ENCODE results near the gene BAZ2B.

The BAZ2B gene

DNA sequence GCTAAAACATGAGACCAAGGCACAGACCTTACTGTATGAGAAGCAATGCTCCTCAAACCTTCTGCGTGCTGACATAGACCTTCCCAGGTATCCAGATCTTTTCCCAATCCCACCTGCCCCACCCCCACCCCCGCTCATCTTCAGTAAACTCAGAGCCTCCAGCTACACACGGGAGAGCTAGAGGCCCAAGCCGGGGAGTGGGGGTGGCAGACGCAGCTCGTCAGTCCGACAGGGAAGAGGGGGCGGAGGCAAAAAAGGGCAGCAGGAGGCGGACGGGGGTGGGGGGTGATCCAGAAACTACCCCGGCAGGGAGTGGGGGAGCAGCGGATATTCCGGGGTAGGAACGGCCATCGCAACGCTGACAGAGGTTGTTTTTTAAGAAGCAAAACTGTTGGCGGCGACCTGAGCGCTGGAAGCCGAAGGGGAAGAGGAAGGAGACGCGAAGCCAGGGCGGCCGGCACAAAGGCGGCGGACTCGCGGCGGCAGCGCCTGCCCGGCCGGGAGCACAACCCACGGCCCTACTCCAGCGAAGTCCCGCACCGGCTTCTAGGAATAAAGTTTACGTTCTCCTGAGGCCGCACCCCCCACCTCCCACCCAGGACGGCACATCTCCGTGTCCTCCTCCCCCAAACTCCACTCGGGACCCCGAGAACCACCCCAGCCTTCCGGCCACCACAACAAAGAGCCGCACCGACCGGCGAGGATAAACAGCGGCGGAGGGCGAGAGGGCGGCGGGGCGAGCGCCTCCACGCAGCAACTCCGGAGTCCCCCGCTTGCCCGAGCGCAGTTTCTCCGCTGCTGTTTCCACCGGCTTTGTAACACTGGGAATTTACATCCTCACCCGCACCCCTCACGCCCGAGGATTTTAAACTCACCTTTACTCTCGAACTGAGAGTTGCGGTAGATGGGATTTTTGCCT is 722 bp downstream of the BAZ2B start:
- peak; percentile 30 to 61 for DNase-seq

DNA sequence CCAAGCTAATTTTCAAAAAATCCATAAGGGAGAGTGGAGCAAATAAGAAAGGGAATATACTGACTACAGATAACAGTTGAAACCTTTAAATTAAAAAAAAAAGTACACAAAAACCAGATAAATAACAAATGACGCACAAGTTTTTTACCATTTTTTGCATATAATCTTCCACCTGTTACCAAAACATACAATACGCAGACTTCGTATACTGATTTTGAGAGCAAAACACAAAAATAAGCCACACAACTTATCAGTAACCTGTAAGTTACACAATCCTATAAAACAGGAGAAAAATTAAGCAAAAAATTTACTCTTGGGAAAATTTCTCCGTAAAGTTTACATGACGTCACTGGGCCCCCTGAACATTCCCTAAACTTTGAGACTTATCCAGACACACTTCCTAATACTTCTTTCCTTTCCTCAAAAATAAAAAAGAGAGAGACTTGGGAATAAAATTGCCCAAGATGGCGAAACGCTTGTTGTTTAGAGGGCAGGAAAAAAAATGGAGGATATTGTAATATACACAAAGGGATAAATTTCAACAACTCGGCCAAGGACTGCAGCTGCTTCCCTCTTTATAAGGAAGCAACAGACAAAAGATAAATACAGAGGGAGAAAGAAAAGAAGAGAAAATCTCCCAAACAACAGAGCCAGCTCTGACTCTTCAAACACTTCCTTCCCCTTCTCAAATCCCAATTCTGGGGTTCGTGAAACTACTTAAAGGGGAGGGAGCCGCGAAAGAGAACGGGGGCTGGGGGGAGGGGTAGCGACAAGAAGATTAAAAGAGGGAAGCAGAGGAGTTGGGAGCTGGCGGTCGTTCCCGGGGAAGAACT is 1.6 kb downstream of the BAZ2B start:
- no peak for DNase-seq

DNA sequence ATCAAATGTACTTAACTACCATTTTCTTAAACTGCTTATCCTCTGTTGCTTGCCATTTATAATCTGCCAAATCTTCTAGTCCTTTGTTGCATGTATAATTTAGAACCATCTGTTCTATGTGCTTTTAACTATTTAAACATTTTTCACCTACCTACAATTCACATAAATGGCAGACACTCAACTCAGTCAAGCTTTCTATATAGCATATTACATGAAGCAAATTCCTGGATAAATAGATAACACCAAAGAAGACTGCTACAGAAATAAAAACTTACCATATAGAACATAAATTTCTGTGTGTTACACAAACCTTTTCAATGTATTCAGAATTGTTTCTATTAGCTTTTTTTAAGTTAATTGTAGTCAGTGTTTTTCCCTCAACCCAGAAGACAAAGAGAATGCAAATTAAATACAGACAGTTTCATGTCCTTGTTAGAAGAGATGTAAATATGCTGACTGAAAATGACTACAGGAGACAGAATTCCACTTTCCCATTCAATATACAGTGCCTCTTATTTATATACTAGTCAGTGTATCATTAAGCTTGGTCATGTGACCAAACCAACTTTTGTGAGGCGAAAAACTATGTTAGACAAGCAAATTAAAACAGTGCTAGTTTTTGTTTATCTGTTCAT is 2.6 kb downstream of the BAZ2B start:
- DNase-seq, result no peak

DNA sequence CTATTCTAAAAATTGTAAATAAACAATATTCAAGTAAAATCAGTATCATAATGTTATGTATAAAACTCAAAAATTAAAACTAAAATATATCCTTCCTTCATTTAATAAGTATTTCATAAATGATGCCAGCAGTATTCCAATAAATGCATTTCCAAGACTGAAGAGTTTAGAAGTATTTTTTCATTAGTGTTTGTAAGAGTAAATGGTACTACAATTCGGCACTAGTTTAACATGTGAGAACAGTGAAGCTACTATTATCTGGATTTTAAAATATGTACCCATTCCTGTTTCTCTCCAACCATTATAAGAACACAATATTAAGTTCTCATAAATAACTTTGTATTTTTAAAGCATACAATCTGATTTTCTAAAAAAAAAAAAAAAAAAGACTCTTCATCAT is 3.3 kb downstream of the BAZ2B start:
- DNase-seq, result no peak

DNA sequence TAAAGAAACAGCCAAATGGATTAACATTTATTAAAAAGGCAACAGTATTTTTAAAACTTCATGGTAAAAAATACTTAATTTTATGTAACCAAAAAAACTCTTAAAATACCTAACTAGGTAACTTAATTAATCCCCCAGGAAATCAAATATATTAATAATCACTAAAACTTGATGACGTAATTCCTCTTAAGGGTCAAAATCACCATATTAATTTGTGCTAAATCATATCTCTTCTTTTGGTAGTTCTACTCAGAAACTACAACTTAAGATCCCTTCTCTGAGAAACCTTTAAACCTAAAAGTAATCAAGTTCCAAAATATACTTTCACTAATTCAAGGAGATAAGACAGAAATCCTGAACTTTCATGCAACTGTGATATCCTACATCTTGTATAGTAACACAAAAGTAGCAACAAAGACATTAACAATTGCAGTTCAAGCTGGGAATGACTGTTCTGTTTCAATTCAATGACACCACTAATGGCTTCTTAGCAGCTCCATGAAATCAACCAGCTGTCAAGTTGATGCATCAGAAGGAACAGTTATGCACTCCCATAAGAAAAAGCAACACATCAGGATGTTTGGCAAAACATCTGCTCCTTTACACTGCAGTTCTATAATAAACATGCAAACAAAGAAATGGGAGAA is 4.0 kb downstream of the BAZ2B start:
- no peak for DNase-seq

DNA sequence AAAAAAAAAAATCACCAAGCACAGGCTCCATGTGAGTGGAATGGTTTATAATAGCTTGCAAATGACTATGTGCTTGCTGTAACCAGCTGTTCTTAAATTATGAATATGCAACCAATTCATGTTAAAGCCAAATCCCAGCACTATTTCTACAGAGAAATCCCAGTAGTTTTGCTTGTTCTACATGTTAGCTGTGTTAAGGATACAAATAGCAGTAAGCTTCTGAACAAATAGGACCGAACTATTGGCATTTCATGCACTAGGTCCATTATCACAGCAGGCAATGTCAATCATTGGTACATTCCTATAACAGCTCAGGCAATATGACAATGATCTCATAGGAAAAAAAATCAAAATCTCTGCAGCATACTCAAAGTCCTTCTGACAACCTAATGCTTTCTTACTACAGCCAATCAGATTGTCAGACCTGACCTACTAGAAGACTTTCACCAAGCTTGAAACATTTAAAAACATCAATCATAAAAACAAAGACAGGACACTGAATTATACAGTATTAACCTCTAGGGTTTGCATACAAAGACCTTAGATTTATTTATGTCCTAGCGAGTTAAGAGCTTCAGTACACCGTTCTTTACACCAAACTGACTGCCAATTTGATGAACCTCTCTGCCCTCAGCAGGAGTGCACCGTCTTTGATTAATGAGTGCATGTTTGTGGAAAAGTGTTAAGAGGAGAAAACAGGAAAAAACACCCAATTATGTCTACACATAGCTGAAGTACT is 6.4 kb downstream of the BAZ2B start:
- DNase-seq, result no peak

DNA sequence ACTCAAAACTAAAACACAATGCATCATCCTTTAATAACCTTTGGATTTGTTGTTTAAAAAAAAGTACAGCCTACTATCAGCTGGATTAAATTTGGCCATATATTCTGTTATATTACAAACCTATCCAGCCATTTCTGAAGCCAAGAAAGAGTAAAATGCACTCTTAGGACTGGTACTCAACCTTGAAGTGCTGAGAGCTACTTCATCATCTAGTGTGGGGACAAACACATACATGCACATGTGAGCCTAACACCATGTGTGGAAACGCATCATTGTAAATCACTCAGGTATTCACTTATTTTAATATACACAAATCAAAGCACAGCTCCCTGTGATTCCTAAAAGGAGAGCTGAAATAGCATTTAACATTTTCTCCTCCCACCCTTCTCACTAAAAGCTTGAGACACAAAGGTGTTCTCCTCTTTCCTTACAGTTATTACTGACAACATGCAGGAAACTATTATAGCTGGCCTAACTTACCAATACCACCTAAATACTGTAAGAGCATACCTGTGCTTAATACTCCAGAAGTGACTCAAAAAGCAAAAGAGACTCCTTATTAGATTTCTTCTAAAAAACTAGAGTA is 7.5 kb downstream of the BAZ2B start:
- DNase-seq, result no peak

DNA sequence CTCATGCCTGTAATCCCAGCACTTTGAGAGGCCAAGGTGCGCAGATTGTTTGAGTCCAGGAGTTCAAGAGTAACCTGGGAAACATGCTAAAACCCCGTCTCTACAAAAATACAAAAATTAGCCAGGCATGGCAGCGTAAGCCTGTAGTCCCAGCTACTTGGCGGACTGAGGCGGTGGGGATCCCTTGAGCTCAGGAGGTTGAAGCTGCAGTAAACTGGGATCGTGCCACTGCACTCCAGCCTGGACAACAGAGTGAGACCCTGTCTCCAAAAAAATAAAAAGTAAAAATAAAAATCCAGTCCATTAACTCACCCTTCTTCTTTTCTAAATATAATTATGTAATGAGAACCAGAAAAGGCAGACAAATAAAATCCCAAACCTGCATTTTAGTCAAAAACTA is 8.2 kb downstream of the BAZ2B start:
- DNase-seq, result no peak

DNA sequence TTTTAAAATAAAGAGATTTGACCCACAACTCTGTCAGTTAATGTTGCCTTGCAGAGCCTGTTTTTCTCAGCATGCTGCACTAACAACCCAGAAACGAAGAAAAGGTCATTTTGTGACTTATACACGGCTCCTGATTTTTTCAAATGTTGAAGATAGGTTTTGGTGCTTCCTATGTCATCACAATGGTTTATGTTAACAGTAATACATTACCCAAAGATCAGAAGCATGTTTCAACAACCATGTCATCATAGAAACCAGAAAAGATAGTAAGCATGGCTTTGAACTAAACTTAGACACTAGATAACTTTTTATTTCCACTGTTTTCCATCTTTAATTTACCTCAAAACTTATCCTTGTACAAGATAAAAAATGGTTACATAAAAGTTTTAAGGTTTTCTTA is 10.1 kb downstream of the BAZ2B start:
- DNase-seq, result no peak

DNA sequence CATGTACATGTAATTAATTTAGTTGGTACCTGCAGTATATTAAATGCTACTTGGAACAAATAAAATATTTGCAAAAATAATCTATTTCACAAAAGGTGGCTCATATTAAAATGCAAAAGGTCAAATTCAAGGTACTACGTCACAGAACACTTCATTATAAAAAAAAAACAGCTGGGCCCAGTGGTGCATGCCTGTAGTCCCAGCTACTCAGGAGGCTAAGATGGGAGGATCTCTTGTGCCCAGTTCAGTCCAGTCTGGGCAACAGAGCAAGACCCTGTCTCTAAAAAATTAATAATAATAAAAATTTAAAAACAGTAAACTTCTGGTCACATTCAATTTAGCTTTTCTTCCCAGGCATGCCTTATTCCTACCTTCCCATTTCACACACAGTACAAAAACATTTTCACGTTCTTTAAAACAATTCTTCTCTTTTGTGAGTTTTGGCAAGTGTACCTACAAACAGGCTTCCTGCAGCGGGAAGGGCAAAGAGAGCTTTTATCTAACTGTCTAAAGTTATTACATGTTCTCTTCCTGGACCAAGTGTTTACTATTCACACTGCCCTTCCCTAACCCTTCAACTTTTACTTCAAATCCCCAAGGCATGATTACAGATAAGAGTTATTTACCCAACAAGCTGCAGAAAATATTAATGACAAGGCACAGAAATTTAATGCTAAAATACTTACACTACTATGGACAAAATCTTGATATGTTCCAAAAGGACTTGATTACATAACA is 10.7 kb downstream of the BAZ2B start:
- no peak for DNase-seq

DNA sequence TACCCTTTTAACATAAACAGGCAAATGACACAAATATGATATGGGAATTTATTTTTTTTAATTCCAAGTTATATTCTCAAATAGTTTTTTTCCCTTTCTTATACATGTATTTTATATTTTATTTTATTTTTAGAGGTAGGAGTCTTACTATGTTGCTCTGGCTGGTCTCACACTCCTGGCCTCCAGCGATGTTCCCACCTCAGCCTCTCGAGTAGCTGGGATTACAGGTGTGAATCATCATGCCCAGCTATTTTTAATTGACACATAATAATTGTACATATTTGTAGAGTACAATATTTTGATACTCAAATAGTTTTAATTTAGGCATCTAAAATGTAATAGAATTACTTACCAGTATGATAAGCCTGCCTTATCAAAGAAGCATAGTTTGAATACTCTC is 12.2 kb downstream of the BAZ2B start:
- DNase-seq, result no peak

DNA sequence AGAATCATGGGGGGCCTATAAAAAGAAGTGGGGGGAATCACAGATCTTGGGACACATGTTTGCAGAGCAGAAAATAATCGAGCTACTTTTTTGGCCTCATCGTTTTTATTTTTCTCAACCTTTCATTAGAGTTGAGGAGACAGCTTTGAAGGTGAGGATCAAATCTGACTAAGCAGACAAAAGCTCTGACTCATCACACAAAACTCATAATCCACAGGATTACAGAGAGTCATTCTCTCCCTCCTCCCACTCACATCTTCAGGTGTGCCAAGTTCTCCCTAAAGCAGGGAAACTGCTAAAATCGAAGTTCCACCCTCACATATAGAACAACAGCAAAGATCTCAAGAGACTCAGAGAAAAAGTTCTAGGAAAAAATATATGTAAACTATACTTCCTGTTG is 15.6 kb downstream of the BAZ2B start:
- DNase-seq, result no peak

DNA sequence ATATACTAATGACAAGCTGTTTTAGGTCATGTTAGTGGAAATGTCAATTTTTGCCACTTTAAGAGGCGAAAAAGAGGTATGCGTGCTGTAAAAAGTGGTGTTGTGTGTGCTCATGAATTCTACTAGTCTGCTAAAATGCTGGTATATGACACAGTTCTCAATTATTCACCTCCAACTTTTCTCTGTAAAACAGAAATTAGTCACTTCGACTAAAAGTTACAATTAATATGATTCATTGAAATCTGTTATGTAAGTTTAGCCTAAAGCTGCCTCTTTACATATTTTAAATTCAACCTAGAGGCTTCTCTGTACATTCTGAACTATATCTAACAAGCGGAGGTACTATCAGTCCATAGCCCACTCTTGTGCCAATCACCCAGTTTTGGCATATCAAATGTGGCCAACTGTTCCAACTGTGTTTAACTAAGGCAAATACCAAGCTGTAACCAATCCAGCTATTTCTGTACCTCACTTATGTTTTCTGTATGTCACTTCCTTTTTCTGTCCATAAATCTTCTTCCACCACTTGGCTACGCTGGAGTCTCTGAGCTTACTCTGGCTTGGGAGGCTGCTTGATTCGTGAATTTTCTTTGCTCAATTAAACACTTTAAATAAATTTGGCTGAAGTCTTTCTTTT is 20.8 kb downstream of the BAZ2B start:
- DNase-seq, result no peak

DNA sequence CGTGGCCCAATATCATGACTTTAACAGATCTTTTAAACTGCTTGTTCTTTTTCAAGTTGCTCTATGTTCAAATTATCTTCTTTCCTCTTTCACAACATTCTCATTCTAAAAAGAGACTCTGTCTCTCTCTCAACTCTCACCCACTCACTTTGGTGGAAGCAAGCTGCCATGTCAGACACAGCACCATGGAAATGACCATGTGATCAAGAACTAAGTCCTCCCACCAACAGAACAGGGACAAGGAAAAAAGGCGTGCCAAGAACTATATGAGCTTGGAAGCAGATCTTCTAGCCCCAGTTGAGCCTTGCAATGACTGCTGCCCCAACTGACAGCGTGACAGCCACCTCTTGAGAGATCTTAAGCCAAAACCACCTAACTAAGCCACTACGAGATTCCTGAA is 23.9 kb downstream of the BAZ2B start:
- no peak for DNase-seq

DNA sequence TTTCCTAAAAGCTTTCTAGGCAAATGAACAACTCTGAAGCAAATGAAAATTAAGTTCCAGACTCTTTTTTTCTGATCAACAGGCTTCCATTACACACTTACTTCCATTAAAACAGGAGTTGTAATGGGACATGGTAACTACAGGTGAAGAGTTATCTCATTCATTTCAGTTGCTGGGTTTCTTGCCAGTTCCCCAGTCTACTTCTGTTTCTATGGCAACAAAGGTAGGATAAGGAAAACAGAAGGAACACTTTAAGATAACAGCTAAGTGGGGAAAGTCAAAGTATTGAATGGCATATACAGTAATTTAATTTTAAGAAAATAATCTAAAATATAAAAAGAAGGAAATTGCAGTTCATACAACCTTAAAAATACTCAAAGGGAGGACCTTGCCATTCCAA is 25.1 kb downstream of the BAZ2B start:
- DNase-seq, result no peak

DNA sequence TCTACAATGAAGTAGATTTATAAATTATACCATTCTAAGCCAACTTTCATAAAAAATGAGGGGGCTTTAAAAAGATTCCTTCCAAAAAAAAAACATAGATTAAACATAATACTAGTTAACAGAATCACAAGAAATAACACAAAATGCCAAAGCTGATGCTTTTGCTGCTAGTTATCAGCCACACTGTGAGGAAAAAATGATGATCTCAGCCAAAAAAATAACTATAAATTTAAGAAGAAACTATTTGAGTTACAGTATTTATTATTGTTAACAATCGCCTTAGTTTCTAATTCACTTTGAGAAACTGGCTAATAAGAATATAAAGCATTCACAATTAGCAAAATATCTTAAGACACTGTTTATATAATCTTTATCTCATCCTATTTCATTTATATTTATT is 27.1 kb downstream of the BAZ2B start:
- no peak for DNase-seq

DNA sequence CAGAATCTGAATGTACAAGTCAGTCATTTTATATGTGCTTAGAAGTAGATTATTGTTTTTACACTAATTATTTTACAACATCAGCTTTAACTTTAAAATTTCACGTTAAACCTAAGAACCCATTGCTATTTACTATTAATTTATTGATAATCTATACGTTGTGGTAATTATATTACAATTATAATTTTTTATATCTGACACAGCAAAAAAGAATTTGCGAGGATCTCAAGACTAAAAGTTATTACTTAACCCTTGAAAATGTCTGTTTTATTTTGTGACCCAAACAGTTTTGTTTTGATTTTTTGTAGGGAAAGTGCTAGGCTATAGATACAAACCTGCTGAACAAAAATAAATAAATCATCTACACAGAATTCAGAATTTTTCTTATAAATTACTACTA is 30.3 kb downstream of the BAZ2B start:
- DNase-seq, result no peak

DNA sequence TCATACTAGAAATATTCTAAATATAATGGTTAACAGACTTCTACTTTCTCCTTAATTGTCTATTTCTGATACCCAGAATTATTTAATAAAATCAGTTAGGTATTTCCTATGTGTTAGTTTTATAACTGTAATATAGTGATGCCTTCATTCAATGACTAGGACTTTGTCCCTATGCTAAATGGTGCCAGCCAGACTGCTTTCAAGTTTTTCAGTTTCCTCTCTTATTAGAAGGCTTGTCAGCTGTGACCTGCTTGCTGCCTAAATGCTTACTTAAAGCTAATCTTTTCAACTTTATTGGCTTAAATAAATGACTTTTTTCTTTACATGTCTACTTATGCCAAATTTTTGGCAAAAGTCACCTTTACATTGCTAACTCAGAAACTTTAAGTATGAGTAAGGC is 30.7 kb downstream of the BAZ2B start:
- DNase-seq, result no peak

DNA sequence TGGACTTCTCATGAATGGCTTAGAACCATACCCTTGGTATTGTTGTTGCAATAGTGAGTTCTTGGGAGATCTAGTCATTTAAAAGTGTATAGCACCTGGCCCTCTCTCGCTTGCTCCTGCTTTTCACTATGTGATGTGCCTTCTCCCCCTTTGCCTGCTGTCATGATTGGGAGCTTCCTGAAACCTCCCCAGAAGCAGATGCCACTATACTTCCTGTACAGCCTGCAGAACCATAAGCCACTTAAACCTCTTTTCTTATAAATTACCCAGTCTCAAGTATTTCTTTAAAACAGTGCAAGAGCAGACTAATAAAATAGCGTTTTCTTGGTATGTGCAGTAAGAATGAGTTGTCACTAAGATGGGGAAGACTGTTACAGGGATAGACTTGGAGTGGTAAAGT is 31.6 kb downstream of the BAZ2B start:
- no peak for DNase-seq

DNA sequence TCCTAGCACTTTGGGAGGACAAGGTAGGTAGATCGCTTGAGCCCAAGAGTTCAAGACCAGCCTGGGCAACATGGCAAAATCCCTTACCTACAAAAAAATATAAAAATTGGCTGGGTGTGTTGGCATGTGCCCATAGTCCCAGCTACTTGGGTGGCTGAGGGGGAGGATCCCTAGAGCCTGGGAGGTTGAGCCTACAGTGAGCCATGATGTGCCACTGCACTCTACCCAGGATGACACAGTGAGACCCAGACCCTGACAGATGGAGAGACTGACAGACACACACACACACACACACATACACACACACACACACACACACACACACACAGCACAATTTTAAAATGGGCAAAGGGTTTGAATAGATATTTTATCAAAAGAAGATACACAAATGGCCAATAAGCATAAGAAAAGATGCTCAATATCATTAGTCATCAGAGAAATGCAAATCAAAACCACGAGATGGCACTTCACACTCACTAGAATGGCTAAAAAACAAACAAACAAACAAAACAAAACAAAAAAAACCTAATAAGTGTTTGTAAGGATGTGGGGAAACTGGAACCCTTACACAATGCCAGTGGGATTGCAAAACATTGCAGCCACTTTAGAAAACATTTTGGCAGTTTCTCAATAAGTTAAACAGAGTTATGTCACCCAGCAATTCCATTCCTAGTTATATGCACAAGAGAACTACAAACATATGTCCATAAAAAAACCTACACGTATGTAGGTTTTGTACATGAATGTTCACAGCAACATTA is 42.3 kb downstream of the BAZ2B start:
- DNase-seq, result peak in 1 of 2 donors; percentile 23

Measured in CD4-positive, alpha-beta T cell treated with Interleukin-4 for 1 hour (primary cell).